ENCODE data around the gene ICA1. TPM values are rescaled to one million over a fixed set of nuclear protein-coding genes. Genes with fewer than 3 reads are reported as not detected.

ICA1 gene
- polyA plus RNA-seq, 1 experiment = not detected

- Histone ChIP-seq H3K9me3 (ENCODE audit: control insufficient read depth, insufficient read depth, low read length) (no peaks in the 10 kb centered on the region), H3K4me3 (ENCODE audit: low read depth, low read length) (no peak overlapping the region), H3K27me3 (ENCODE audit: control insufficient read depth, insufficient read depth, low read length) (no peaks in the 10 kb centered on the region), H3K27ac (ENCODE audit: low read depth, low read length) (no peak overlapping the region)
- no peak for TF ChIP-seq CTCF (IDR thresholded peaks at IDR 0.05; ENCODE audit: low read depth, low read length)
- no peak for DNase-seq (ENCODE audit: low read depth, low spot score)
- ChIA-PET POLR2A (no interaction called here), CTCF (no interaction called here)
These were observed 28.8 kb upstream of the ICA1 start for GRCh38 chr7:8290645-8291308.

GRCh38 chr7:8286118-8286517 lies 24.2 kb upstream of the ICA1 start:
- H3K4me3 ChIP-seq (ENCODE audit: low read depth, low read length) = no peak overlapping the region
- ChIA-PET POLR2A (no interaction called here), CTCF (interaction anchor here (1.0 kb wide), 1 partner anchor 10 kb away, joined by 4 read pairs; no protein-coding TSS in a partner anchor)
- no peak for DNase-seq (ENCODE audit: low read depth, low spot score)
- no peaks in the 10 kb centered on the region; the same call in 1 of the 2 replicates for H3K9me3 ChIP-seq (ENCODE audit: control insufficient read depth, insufficient read depth, low read length)
- H3K27ac ChIP-seq (ENCODE audit: low read depth, low read length) = no peak overlapping the region
- H3K27me3 ChIP-seq (ENCODE audit: control insufficient read depth, insufficient read depth, low read length) = no peaks in the 10 kb centered on the region
- no peak for TF ChIP-seq CTCF (IDR thresholded peaks at IDR 0.05; ENCODE audit: low read depth, low read length)

- TF ChIP-seq CTCF (IDR thresholded peaks at IDR 0.05; ENCODE audit: low read depth, low read length) = no peak
- Histone ChIP-seq H3K9me3 (ENCODE audit: control insufficient read depth, insufficient read depth, low read length) (no peaks in the 10 kb centered on the region; the same call in 1 of the 2 replicates), H3K27me3 (ENCODE audit: control insufficient read depth, insufficient read depth, low read length) (no peaks in the 10 kb centered on the region), H3K4me3 (ENCODE audit: low read depth, low read length) (no peak overlapping the region), H3K27ac (ENCODE audit: low read depth, low read length) (no peak overlapping the region)
- no peak for DNase-seq (ENCODE audit: low read depth, low spot score)
- POLR2A ChIA-PET = no interaction called here
- CTCF ChIA-PET = interaction anchor here (1.0 kb wide), 1 partner anchor 11 kb away, joined by 4 read pairs; no protein-coding TSS in a partner anchor
These were observed 23.2 kb upstream of the ICA1 start for GRCh38 chr7:8285155-8285554.

GRCh38 chr7:8284606-8285005 lies 22.6 kb upstream of the ICA1 start:
- no peak for TF ChIP-seq CTCF (IDR thresholded peaks at IDR 0.05; ENCODE audit: low read depth, low read length)
- ChIA-PET POLR2A (no interaction called here), CTCF (interaction anchor here (0.6 kb wide), 1 partner anchor 95 kb away, joined by 3 read pairs; no protein-coding TSS in a partner anchor)
- no peak for DNase-seq (ENCODE audit: low read depth, low spot score)
- H3K4me3 ChIP-seq (ENCODE audit: low read depth, low read length) = no peak overlapping the region
- H3K27me3 ChIP-seq (ENCODE audit: control insufficient read depth, insufficient read depth, low read length) = no peaks in the 10 kb centered on the region
- H3K27ac ChIP-seq (ENCODE audit: low read depth, low read length) = no peak overlapping the region
- no peaks in the 10 kb centered on the region; the same call in 1 of the 2 replicates for H3K9me3 ChIP-seq (ENCODE audit: control insufficient read depth, insufficient read depth, low read length)

- CTCF ChIA-PET = interaction anchor here (0.6 kb wide), 1 partner anchor 95 kb away, joined by 3 read pairs; no protein-coding TSS in a partner anchor
- no peak for TF ChIP-seq CTCF (IDR thresholded peaks at IDR 0.05; ENCODE audit: low read depth, low read length)
These were observed 22.0 kb upstream of the ICA1 start for GRCh38 chr7:8283968-8284367.

More at GRCh38 chr7:8283968-8284367, 22.0 kb upstream of the ICA1 start:
- POLR2A ChIA-PET = no interaction called here
- Histone ChIP-seq H3K9me3 (ENCODE audit: control insufficient read depth, insufficient read depth, low read length) (no peaks in the 10 kb centered on the region; the same call in 1 of the 2 replicates), H3K27ac (ENCODE audit: low read depth, low read length) (no peak overlapping the region), H3K4me3 (ENCODE audit: low read depth, low read length) (no peak overlapping the region), H3K27me3 (ENCODE audit: control insufficient read depth, insufficient read depth, low read length) (no peaks in the 10 kb centered on the region)
- no peak for DNase-seq (ENCODE audit: low read depth, low spot score)
